ENCODE data around the gene RICTOR. TPM values are rescaled to one million over a fixed set of nuclear protein-coding genes. Genes with fewer than 3 reads are reported as not detected.
A peak's percentile ranks its signal among the peaks of the same experiment; 100 is the strongest.

Gene RICTOR
- polyA plus RNA-seq, 4 donors, result 20.4 to 31.0 (median 24.8) TPM

GRCh38 chr5:39093352-39093751 lies 19.2 kb upstream of the RICTOR start:
- no peak for DNase-seq (ENCODE audit: low read depth in 4 of 4, low spot score in 2 of 4)

GRCh38 chr5:39092581-39093351 lies 18.6 kb upstream of the RICTOR start:
- DNase-seq (ENCODE audit: low read depth in 4 of 4, low spot score in 2 of 4), result no peak

- DNase-seq (ENCODE audit: low read depth in 4 of 4, low spot score in 2 of 4), result no peak
These were observed 17.9 kb upstream of the RICTOR start for GRCh38 chr5:39091940-39092580.

GRCh38 chr5:39083968-39084367 lies 9.8 kb upstream of the RICTOR start:
- no peak for DNase-seq (ENCODE audit: low read depth in 4 of 4, low spot score in 2 of 4)

GRCh38 chr5:39082995-39083394 lies 8.8 kb upstream of the RICTOR start:
- DNase-seq (ENCODE audit: low read depth in 4 of 4, low spot score in 2 of 4), result no peak

GRCh38 chr5:39080597-39081204 lies 6.5 kb upstream of the RICTOR start:
- DNase-seq (ENCODE audit: low read depth in 4 of 4, low spot score in 2 of 4), result no peak

GRCh38 chr5:39080168-39080567 lies 6.0 kb upstream of the RICTOR start:
- no peak for DNase-seq (ENCODE audit: low read depth in 4 of 4, low spot score in 2 of 4)

- DNase-seq (ENCODE audit: low read depth in 4 of 4, low spot score in 2 of 4), result no peak
These were observed 4.9 kb upstream of the RICTOR start for GRCh38 chr5:39079147-39079546.

GRCh38 chr5:39076757-39077728 lies 2.8 kb upstream of the RICTOR start:
- no peak for DNase-seq (ENCODE audit: low read depth in 4 of 4, low spot score in 2 of 4)

GRCh38 chr5:39076101-39076756 lies 2.0 kb upstream of the RICTOR start:
- DNase-seq (ENCODE audit: low read depth in 4 of 4, low spot score in 2 of 4), result no peak

- DNase-seq (ENCODE audit: low read depth in 4 of 4, low spot score in 2 of 4), result no peak
These were observed 507 bp downstream of the RICTOR start for GRCh38 chr5:39073767-39074016.

- DNase-seq (ENCODE audit: low read depth in 4 of 4, low spot score in 2 of 4), result peak in 3 of 4 donors; percentile 55 to 61 (median 60)
These were observed 1.1 kb downstream of the RICTOR start for GRCh38 chr5:39072925-39073766.

- no peak for DNase-seq (ENCODE audit: low read depth in 4 of 4, low spot score in 2 of 4)
These were observed 6.1 kb downstream of the RICTOR start for GRCh38 chr5:39068099-39068498.

- DNase-seq (ENCODE audit: low read depth in 4 of 4, low spot score in 2 of 4), result no peak
These were observed 9.7 kb downstream of the RICTOR start for GRCh38 chr5:39064450-39064849.

GRCh38 chr5:39063037-39063436 lies 11.2 kb downstream of the RICTOR start:
- no peak for DNase-seq (ENCODE audit: low read depth in 4 of 4, low spot score in 2 of 4)

- no peak for DNase-seq (ENCODE audit: low read depth in 4 of 4, low spot score in 2 of 4)
These were observed 11.7 kb downstream of the RICTOR start for GRCh38 chr5:39062530-39062929.

- no peak for DNase-seq (ENCODE audit: low read depth in 4 of 4, low spot score in 2 of 4)
These were observed 12.1 kb downstream of the RICTOR start for GRCh38 chr5:39062104-39062503.

GRCh38 chr5:39059064-39059463 lies 15.1 kb downstream of the RICTOR start:
- no peak for DNase-seq (ENCODE audit: low read depth in 4 of 4, low spot score in 2 of 4)

GRCh38 chr5:39058178-39058921 lies 15.8 kb downstream of the RICTOR start:
- no peak for DNase-seq (ENCODE audit: low read depth in 4 of 4, low spot score in 2 of 4)
